Measurements from ENCODE around the gene TIMM44. TPM values are rescaled to one million over a fixed set of nuclear protein-coding genes. Genes with fewer than 3 reads are reported as not detected.

The TIMM44 gene
- total RNA-seq (2022) (55.0 and 57.8 TPM in 2 replicates), Bru-seq, nascent RNA (percentile 61 among the genes with signal in this experiment), BruChase-seq, experiment 1, labeled RNA remaining after a 6-hour chase (percentile 74 among the genes with signal in this experiment), BruChase-seq, experiment 2, labeled RNA remaining after a 2-hour chase (percentile 68 among the genes with signal in this experiment)
- long read RNA-seq, transcript TIMM44-201 (13 exons, 2,075 nt) = major isoform, 46 of 62 reads
- long read RNA-seq, partial matches to known transcripts = 7 of 62 reads
- long read RNA-seq, other reads (novel, unspliced or antisense) = 6 of 62 reads

GRCh38 chr19:7943444-7944176 is at the start of gene TIMM44:
TIMM44 (minus strand) TSS chr19:7943666; CDS start chr19:7943651, 15 bp downstream.
- Mint-ChIP-seq H3K36me3 (ENCODE audit: insufficient read depth, unreplicated experiment) (peaks cover 38% of the 10 kb centered on the region), H3K4me1 (ENCODE audit: low read depth, unreplicated experiment) (peaks cover 20% of the 10 kb centered on the region), H3K27me3 (ENCODE audit: unreplicated experiment) (no peaks in the 10 kb centered on the region), H3K27ac (ENCODE audit: unreplicated experiment) (peak within 1 kb of the TSS; percentile 93), H3K9me3 (ENCODE audit: low read depth, unreplicated experiment) (no peaks in the 10 kb centered on the region), H3K4me3 (ENCODE audit: low read depth, unreplicated experiment) (peak within 1 kb of the TSS; percentile 91)
- no TSS peak for BruUV-seq (replicated peaks)
- no peak for TF ChIP-seq CTCF (IDR thresholded peaks at IDR 0.05; ENCODE audit: unreplicated experiment)
- CTCF ChIA-PET = interaction anchor here (0.5 to 2.4 kb wide), 14 partner anchors 14 to 1884 kb away, joined by 3 to 13 read pairs (median 4); partner anchors contain the start of genes SNAPC2 and TRAPPC5
- intact Hi-C loops (cut with micrococcal nuclease; ENCODE audit: unreplicated experiment) = loop anchor here (2.0 kb wide), 1 partner anchor 309 kb away; no protein-coding TSS in a partner anchor
- peak; percentile 97 for DNase-seq

GRCh38 chr19:7992575-7992974 is 49.1 kb upstream of the TIMM44 start:
- BruUV-seq (replicated peaks) = no TSS peak
- CTCF ChIA-PET = no interaction called here
- intact Hi-C loops (cut with micrococcal nuclease; ENCODE audit: unreplicated experiment) = no loop called here
- Mint-ChIP-seq H3K27me3 (ENCODE audit: unreplicated experiment) (no peaks in the 10 kb centered on the region), H3K27ac (ENCODE audit: unreplicated experiment) (no peak overlapping the region), H3K4me1 (ENCODE audit: low read depth, unreplicated experiment) (peaks cover 14% of the 10 kb centered on the region), H3K4me3 (ENCODE audit: low read depth, unreplicated experiment) (no peak overlapping the region), H3K36me3 (ENCODE audit: insufficient read depth, unreplicated experiment) (peaks cover 16% of the 10 kb centered on the region), H3K9me3 (ENCODE audit: low read depth, unreplicated experiment) (no peaks in the 10 kb centered on the region)
- DNase-seq = no peak
- no peak for TF ChIP-seq CTCF (IDR thresholded peaks at IDR 0.05; ENCODE audit: unreplicated experiment)

- intact Hi-C loops (cut with micrococcal nuclease; ENCODE audit: unreplicated experiment) = no loop called here
- H3K36me3 Mint-ChIP-seq (ENCODE audit: insufficient read depth, unreplicated experiment) = peaks cover 17% of the 10 kb centered on the region
- CTCF ChIA-PET = interaction anchor here (0.6 kb wide), 1 partner anchor 18 kb away, joined by 3 read pairs; no protein-coding TSS in a partner anchor
- BruUV-seq (replicated peaks) = no TSS peak
- no peaks in the 10 kb centered on the region for H3K27me3 Mint-ChIP-seq (ENCODE audit: unreplicated experiment)
- DNase-seq = no peak
- H3K4me1 Mint-ChIP-seq (ENCODE audit: low read depth, unreplicated experiment) = peaks cover 18% of the 10 kb centered on the region
- TF ChIP-seq CTCF (IDR thresholded peaks at IDR 0.05; ENCODE audit: unreplicated experiment) = no peak
- H3K9me3 Mint-ChIP-seq (ENCODE audit: low read depth, unreplicated experiment) = no peaks in the 10 kb centered on the region
- H3K4me3 Mint-ChIP-seq (ENCODE audit: low read depth, unreplicated experiment) = no peak overlapping the region
- no peak overlapping the region for H3K27ac Mint-ChIP-seq (ENCODE audit: unreplicated experiment)
Observed at GRCh38 chr19:7989071-7989575, 45.7 kb upstream of the TIMM44 start.

- intact Hi-C loops (cut with micrococcal nuclease; ENCODE audit: unreplicated experiment) = no loop called here
- no peak for TF ChIP-seq CTCF (IDR thresholded peaks at IDR 0.05; ENCODE audit: unreplicated experiment)
- H3K27ac Mint-ChIP-seq (ENCODE audit: unreplicated experiment) = peak overlapping the region; percentile 37
- CTCF ChIA-PET = no interaction called here
- peaks cover 24% of the 10 kb centered on the region for H3K36me3 Mint-ChIP-seq (ENCODE audit: insufficient read depth, unreplicated experiment)
- H3K4me3 Mint-ChIP-seq (ENCODE audit: low read depth, unreplicated experiment) = no peak overlapping the region
- DNase-seq = no peak
- H3K27me3 Mint-ChIP-seq (ENCODE audit: unreplicated experiment) = no peaks in the 10 kb centered on the region
- no TSS peak for BruUV-seq (replicated peaks)
- peaks cover 18% of the 10 kb centered on the region for H3K4me1 Mint-ChIP-seq (ENCODE audit: low read depth, unreplicated experiment)
- no peaks in the 10 kb centered on the region for H3K9me3 Mint-ChIP-seq (ENCODE audit: low read depth, unreplicated experiment)
Observed at GRCh38 chr19:7988307-7988706, 44.8 kb upstream of the TIMM44 start.

Measured in Calu3 (cell line).